GM12891 (cell line): ENCODE results near the gene TEX29.

Source experiments
- PAX5 ChIP-seq: IDR thresholded peaks from 2 replicates; pipeline ENCODE4 v1.6.1; 2011; ENCODE audit warnings: low read length, moderate library complexity, mild to moderate bottlenecking; ENCODE audit not compliant: insufficient read depth, severe bottlenecking
- POLR2A ChIP-seq: IDR thresholded peaks from 2 replicates; pipeline ENCODE4 v1.6.1; 2011; ENCODE audit warnings: low read depth, low read length, control low read depth
- POLR2AphosphoS5 ChIP-seq: IDR thresholded peaks from 2 replicates; pipeline ENCODE4 v1.6.1; 2011; ENCODE audit warnings: low read depth, low read length, control low read depth
- POU2F2 ChIP-seq: IDR thresholded peaks from 2 replicates; pipeline ENCODE4 v1.6.1; 2011; ENCODE audit warnings: low read depth, mild to moderate bottlenecking, control low read depth, low read length, moderate library complexity
- SPI1 ChIP-seq: IDR thresholded peaks from 2 replicates; pipeline ENCODE4 v1.6.1; 2011; ENCODE audit warnings: low read depth, low read length, control low read depth
- TAF1 ChIP-seq: IDR thresholded peaks from 2 replicates; pipeline ENCODE4 v1.6.1; 2011; ENCODE audit warnings: low read depth, low read length, control low read depth

DNA sequence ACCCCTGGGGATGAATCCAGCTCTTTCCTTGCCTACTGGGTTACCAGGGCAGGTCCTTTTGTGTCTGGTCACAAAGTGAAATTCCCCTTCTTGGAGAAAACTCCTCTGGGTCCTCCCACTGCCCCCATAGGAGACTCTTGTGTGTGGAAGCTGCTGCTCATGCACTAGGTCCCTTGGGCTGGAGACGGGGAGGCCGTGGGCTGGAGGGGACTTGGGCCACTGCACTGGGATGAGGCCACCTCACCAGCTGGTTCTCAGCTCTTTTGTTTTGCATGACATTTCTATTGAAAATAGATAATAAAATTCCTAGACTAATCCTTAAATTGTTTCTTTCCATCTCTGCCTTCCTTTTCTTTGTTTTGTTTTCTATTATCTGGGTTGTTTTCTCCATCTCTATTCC is 62.4 kb downstream of the TEX29 start:
- TF ChIP-seq POLR2AphosphoS5: no peak
- TF ChIP-seq POLR2A: no peak
- TF ChIP-seq TAF1: no peak
- TF ChIP-seq POU2F2: no peak
- no peak for TF ChIP-seq SPI1
- TF ChIP-seq PAX5: no peak
